Measurements from ENCODE around the gene NCK2. TPM values are rescaled to one million over a fixed set of nuclear protein-coding genes. Genes with fewer than 3 reads are reported as not detected.

The NCK2 gene
- total RNA-seq, 3 donors from 2014 or later = 52.2 to 66.4 (median 57.6) TPM

- DNase-seq = no peak
- Histone ChIP-seq H3K36me3 (ENCODE audit: low read depth) (no peaks in the 10 kb centered on the region), H3K4me3 (no peak overlapping the region), H3K9me3 (peaks cover 15% of the 10 kb centered on the region), H3K4me1 (ENCODE audit: low read depth) (no peaks in the 10 kb centered on the region)
- no peak for ATAC-seq
- intact Hi-C loops (cut with DNase I, micrococcal nuclease) = no loop called here
- TF ChIP-seq CTCF (IDR thresholded peaks at IDR 0.05) = no peak
Measured at GRCh38 chr2:105839793-105840192, 95.1 kb downstream of the NCK2 start.

- TF ChIP-seq CTCF (IDR thresholded peaks at IDR 0.05) = no peak
- ATAC-seq = no peak
- intact Hi-C loops (cut with DNase I, micrococcal nuclease) = no loop called here
Measured at GRCh38 chr2:105840933-105841332, 96.2 kb downstream of the NCK2 start.

DNA sequence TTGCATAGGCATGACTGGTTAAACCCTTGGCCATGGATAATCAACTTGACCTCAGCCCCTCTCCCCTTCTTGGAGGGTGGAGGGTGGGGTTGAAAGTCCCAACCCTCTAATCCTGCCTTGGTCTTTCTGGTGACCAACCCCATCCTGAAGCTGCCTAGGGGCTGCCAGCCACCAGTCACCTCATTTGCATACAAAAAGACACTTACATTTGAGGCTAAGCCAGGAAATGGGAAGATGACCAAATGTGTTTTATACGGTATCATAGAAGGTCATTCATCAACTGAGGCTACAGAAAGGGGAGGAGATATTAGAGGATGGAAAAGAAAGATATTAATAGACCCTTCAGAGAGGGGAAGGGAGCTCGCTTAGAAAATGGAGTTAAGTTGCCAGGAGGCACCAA is 96.8 kb downstream of the NCK2 start:
- no peaks in the 10 kb centered on the region for H3K4me1 ChIP-seq (ENCODE audit: low read depth)
- H3K9me3 ChIP-seq = no peaks in the 10 kb centered on the region
- no peak for DNase-seq
- H3K36me3 ChIP-seq (ENCODE audit: low read depth) = no peaks in the 10 kb centered on the region
- intact Hi-C loops (cut with DNase I, micrococcal nuclease) = no loop called here
- no peak for TF ChIP-seq CTCF (IDR thresholded peaks at IDR 0.05)
- ATAC-seq = no peak
- no peak overlapping the region for H3K4me3 ChIP-seq

More at GRCh38 chr2:105840933-105841332, 96.2 kb downstream of the NCK2 start:
- Histone ChIP-seq H3K4me1 (ENCODE audit: low read depth) (no peaks in the 10 kb centered on the region), H3K4me3 (no peak overlapping the region), H3K9me3 (peaks cover 4% of the 10 kb centered on the region), H3K36me3 (ENCODE audit: low read depth) (no peaks in the 10 kb centered on the region)
- DNase-seq = no peak

DNA sequence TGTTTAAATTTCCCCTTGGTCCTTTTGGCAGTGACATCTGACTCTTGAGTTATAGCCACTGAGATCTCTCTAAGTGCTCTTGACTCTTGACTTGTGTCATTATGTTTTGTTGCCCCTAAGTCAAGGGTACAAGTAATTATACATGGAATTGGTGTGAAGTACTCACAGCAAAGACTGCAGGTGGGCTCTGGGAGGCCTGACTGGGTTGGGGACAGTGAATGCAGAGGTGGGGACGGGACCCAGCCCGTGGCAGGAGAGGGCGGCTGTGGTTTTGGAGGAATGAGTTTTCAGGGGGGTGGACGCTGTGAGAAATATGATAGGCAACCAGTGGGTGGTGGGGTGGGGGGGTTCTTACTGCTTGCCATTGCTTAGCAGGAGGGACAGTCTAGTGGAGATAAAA is 97.8 kb downstream of the NCK2 start:
- no peak for TF ChIP-seq CTCF (IDR thresholded peaks at IDR 0.05)
- no peak overlapping the region for H3K4me3 ChIP-seq
- DNase-seq (no peak), ATAC-seq (no peak)
- no peaks in the 10 kb centered on the region for H3K9me3 ChIP-seq
- H3K36me3 ChIP-seq (ENCODE audit: low read depth) = no peaks in the 10 kb centered on the region
- intact Hi-C loops (cut with DNase I, micrococcal nuclease) = no loop called here
- H3K4me1 ChIP-seq (ENCODE audit: low read depth) = no peaks in the 10 kb centered on the region

- TF ChIP-seq CTCF (IDR thresholded peaks at IDR 0.05) = no peak
- ATAC-seq (no peak), DNase-seq (no peak)
- intact Hi-C loops (cut with DNase I, micrococcal nuclease) = no loop called here
- no peaks in the 10 kb centered on the region for H3K36me3 ChIP-seq (ENCODE audit: low read depth)
- H3K9me3 ChIP-seq = no peaks in the 10 kb centered on the region
- H3K4me1 ChIP-seq (ENCODE audit: low read depth) = no peaks in the 10 kb centered on the region
- H3K4me3 ChIP-seq = no peak overlapping the region
Measured at GRCh38 chr2:105843476-105844374, 99.0 kb downstream of the NCK2 start.
